Stimulated activated CD4-positive, alpha-beta T cell treated with anti-CD3 and anti-CD28 coated beads, Interleukin-4, amount 100 ng/mL, for 4 hours (primary cell): Measurements from ENCODE around the gene GAS7.
"Not testable (repeated sequence)": the region's sequence is repeated elsewhere in the genome, so short reads cannot be mapped to it uniquely, and the experiment has no call there.

Source experiments
- DNase-seq, 2 experiments: peaks; one replicate each; pipeline ENCODE4 v3.0.0-alpha.2; 2020

Gene GAS7

GRCh38 chr17:9932491-9932890 is 265.9 kb downstream of the GAS7 start:
- no peak for DNase-seq

GRCh38 chr17:9931144-9931741 is 267.2 kb downstream of the GAS7 start:
- DNase-seq = no peak

GRCh38 chr17:9929871-9930270 is 268.5 kb downstream of the GAS7 start:
- DNase-seq = no peak

GRCh38 chr17:9928601-9929333 is 269.6 kb downstream of the GAS7 start:
- no peak for DNase-seq

- DNase-seq = no peak
Measured at GRCh38 chr17:9926150-9926804, 272.1 kb downstream of the GAS7 start.

GRCh38 chr17:9925457-9925856 is 272.9 kb downstream of the GAS7 start:
- no peak for DNase-seq

- no peak for DNase-seq
Measured at GRCh38 chr17:9924735-9925191, 273.6 kb downstream of the GAS7 start.

- DNase-seq = no peak
Measured at GRCh38 chr17:9922012-9922848, 276.2 kb downstream of the GAS7 start.

GRCh38 chr17:9921216-9921615 is 277.2 kb downstream of the GAS7 start:
- DNase-seq = not testable (repeated sequence)

- DNase-seq = no peak
Measured at GRCh38 chr17:9918804-9919352, 279.5 kb downstream of the GAS7 start.

- DNase-seq = no peak
Measured at GRCh38 chr17:9918352-9918751, 280.1 kb downstream of the GAS7 start.

- no peak for DNase-seq
Measured at GRCh38 chr17:9917801-9918200, 280.6 kb downstream of the GAS7 start.

- DNase-seq = no peak
Measured at GRCh38 chr17:9917131-9917530, 281.3 kb downstream of the GAS7 start.

GRCh38 chr17:9916108-9916507 is 282.3 kb downstream of the GAS7 start:
- DNase-seq = no peak

- no peak for DNase-seq
Measured at GRCh38 chr17:9913476-9913875, 284.9 kb downstream of the GAS7 start.

GRCh38 chr17:9912121-9913099 is 286.0 kb downstream of the GAS7 start:
- no peak for DNase-seq

GRCh38 chr17:9911089-9911488 is 287.3 kb downstream of the GAS7 start:
- no peak for DNase-seq

- DNase-seq = no peak
Measured at GRCh38 chr17:9908649-9909042, 289.8 kb downstream of the GAS7 start.

GRCh38 chr17:9907883-9908648 is 290.3 kb downstream of the GAS7 start:
- no peak for DNase-seq

- no peak for DNase-seq
Measured at GRCh38 chr17:9907131-9907530, 291.3 kb downstream of the GAS7 start.

GRCh38 chr17:9906616-9907015 is 291.8 kb downstream of the GAS7 start:
- no peak for DNase-seq
